Endodermal cell (in vitro differentiated cells): ENCODE measurements around the gene SELENOM. TPM values are rescaled to one million over a fixed set of nuclear protein-coding genes. Genes with fewer than 3 reads are reported as not detected.
A peak's percentile ranks its signal among the peaks of the same experiment; 100 is the strongest.

Source experiments
- DNase-seq: peaks from one replicate; pipeline ENCODE4 v3.0.0-alpha.2; 2017
- H3K27ac ChIP-seq: 2 replicates; pipeline ENCODE4 v1.5.1; 2013; ENCODE audit warnings: mild to moderate bottlenecking, low read depth, low read length, moderate library complexity
- H3K27me3 ChIP-seq: 2 replicates; pipeline ENCODE4 v1.6.1; 2013; ENCODE audit warnings: mild to moderate bottlenecking, low read length, moderate library complexity; ENCODE audit not compliant: insufficient read depth, control insufficient read depth, poor library complexity, severe bottlenecking
- H3K36me3 ChIP-seq: 2 replicates; pipeline ENCODE4 v1.7.0; 2013; ENCODE audit warnings: mild to moderate bottlenecking, low read length, moderate library complexity; ENCODE audit not compliant: control insufficient read depth, insufficient read depth
- H3K4me1 ChIP-seq: one replicate; pipeline ENCODE4 v1.7.0; 2013; ENCODE audit warnings: low read length; ENCODE audit not compliant: control insufficient read depth, insufficient read depth
- H3K4me3 ChIP-seq: 2 replicates; pipeline ENCODE4 v1.5.1; 2013; ENCODE audit warnings: mild to moderate bottlenecking, low read length, moderate library complexity
- H3K9ac ChIP-seq: 2 replicates; pipeline ENCODE4 v1.6.1; 2013; ENCODE audit warnings: mild to moderate bottlenecking, low read length, moderate library complexity; ENCODE audit not compliant: poor library complexity, severe bottlenecking; ENCODE audit errors: extremely low read depth
- H3K9me3 ChIP-seq: 2 replicates; pipeline ENCODE4 v1.6.1; 2013; ENCODE audit warnings: mild to moderate bottlenecking, low read length, moderate library complexity; ENCODE audit not compliant: control insufficient read depth
- H3K27ac Mint-ChIP-seq: 2 replicates; pipeline ENCODE4 v1.8.0; 2020; ENCODE audit warnings: mixed read lengths
- H3K27me3 Mint-ChIP-seq: 2 replicates; pipeline ENCODE4 v1.8.0; 2021; ENCODE audit warnings: mild to moderate bottlenecking, mixed read lengths; ENCODE audit not compliant: insufficient read depth
- H3K36me3 Mint-ChIP-seq: 2 replicates; pipeline ENCODE4 v1.8.0; 2020; ENCODE audit warnings: low read depth, mixed read lengths
- H3K4me1 Mint-ChIP-seq: 2 replicates; pipeline ENCODE4 v1.8.0; 2020; ENCODE audit warnings: mixed read lengths
- H3K4me3 Mint-ChIP-seq: 2 replicates; pipeline ENCODE4 v1.8.0; 2020; ENCODE audit warnings: mild to moderate bottlenecking, moderate library complexity, mixed read lengths
- H3K9me3 Mint-ChIP-seq: 2 replicates; pipeline ENCODE4 v1.8.0; 2020; ENCODE audit warnings: mild to moderate bottlenecking, mixed read lengths
- CTCF ChIP-seq: fragments of 200-600 bp; sonication (generic); conservative IDR thresholded peaks from 2 replicates; pipeline ENCODE4 v1.5.0; 2021; ENCODE audit warnings: antibody characterized with exemption, mild to moderate bottlenecking
- WGBS, 2 experiments: methylation state at CpG; one replicate each; pipeline versions ENCODE4 v1.1.5 to v1.1.7; 2013; ENCODE audit warnings: missing lambda C conversion rate in 2 of 2, mixed read lengths in 1 of 2; ENCODE audit not compliant: insufficient coverage in 1 of 2, insufficient read length in 1 of 2; 5-methylcytosine and 5-hydroxymethylcytosine counted together
- total RNA-seq, 2 donors: library from RNA; stranded (reverse); fragmentation: NEBNext Ultra II Directional in 1 of 2; extraction: Animal tissue kit (Norgen Biotek cat#: 25700) in 1 of 2; gene quantifications; 2 replicates in 1 of 2; 3 replicates in 1 of 2; pipeline ENCODE4 v1.2.1, GENCODE V29; 2021

The SELENOM gene
- total RNA-seq, 2 donors from 2014 or later: 8.0 to 10.4 TPM

DNA sequence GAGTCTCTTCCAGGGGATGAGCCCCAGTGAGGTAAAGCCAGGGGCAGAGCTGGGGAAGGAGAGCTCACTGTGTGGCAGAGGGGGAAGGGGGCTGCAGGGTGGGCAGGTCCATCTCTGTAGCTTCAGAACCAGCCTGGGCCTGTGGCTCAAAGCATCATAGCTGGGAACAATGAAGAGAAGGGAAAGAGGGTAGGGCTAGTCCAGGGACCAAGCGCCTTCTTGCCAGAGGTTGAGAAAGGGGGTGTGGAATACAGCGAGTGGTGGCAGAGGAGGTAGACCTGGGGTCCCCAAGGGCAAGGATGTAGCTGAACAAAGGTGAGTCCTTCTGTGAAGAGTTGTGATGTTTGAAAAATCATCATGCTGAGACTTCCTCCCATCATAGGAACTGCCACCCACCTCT lies 34.2 kb upstream of the SELENOM start:
- 88 to 93% methylated on average over 1 to 2 of the region's 2 CpGs for WGBS, 2 experiments
- Mint-ChIP-seq H3K27ac (no peak overlapping the region), H3K36me3 (no peaks in the 10 kb centered on the region), H3K4me1 (peaks cover 7% of the 10 kb centered on the region), H3K27me3 (peaks cover 18% of the 10 kb centered on the region), H3K4me3 (no peak overlapping the region), H3K9me3 (peaks cover 15% of the 10 kb centered on the region)
- Histone ChIP-seq H3K27me3 (no peaks in the 10 kb centered on the region), H3K36me3 (no peaks in the 10 kb centered on the region), H3K9ac (no peak overlapping the region), H3K27ac (no peak overlapping the region), H3K4me3 (no peak overlapping the region), H3K9me3 (peaks cover 9% of the 10 kb centered on the region), H3K4me1 (no peaks in the 10 kb centered on the region)
- no peak for TF ChIP-seq CTCF
- DNase-seq: peak; percentile 36

GRCh38 chr22:31140746-31141145 lies 33.4 kb upstream of the SELENOM start:
- DNase-seq: no peak

GRCh38 chr22:31139866-31140716 lies 32.7 kb upstream of the SELENOM start, which contains the start of gene PLA2G3:
TSS of gene PLA2G3 (minus strand) at chr22:31140508. CDS start at chr22:31140354, 154 bp downstream.
- peak within 1 kb of the TSS; percentile 83 for H3K27ac ChIP-seq
- Mint-ChIP-seq H3K9me3 (peaks cover 6% of the 10 kb centered on the region), H3K27me3 (peaks cover 16% of the 10 kb centered on the region), H3K4me1 (peaks cover 7% of the 10 kb centered on the region), H3K36me3 (no peaks in the 10 kb centered on the region), H3K27ac (no peak within 1 kb of the TSS), H3K4me3 (peak within 1 kb of the TSS; percentile 49)
- no peak within 1 kb of the TSS for H3K9ac ChIP-seq
- WGBS, 2 experiments: 23 to 42% methylated on average over 18 to 24 of the region's 24 CpGs
- no peak within 1 kb of the TSS for H3K4me3 ChIP-seq
- no peaks in the 10 kb centered on the region for H3K27me3 ChIP-seq
- no peaks in the 10 kb centered on the region for H3K36me3 ChIP-seq
- DNase-seq: peak; percentile 99
- peaks cover 3% of the 10 kb centered on the region for H3K9me3 ChIP-seq
- TF ChIP-seq CTCF: peak; percentile 70
- H3K4me1 ChIP-seq: no peaks in the 10 kb centered on the region

More at GRCh38 chr22:31140746-31141145, 33.4 kb upstream of the SELENOM start:
- Histone ChIP-seq H3K27ac (peak overlapping the region; percentile 78), H3K4me3 (no peak overlapping the region), H3K36me3 (no peaks in the 10 kb centered on the region), H3K9ac (no peak overlapping the region), H3K4me1 (no peaks in the 10 kb centered on the region), H3K9me3 (peaks cover 7% of the 10 kb centered on the region), H3K27me3 (no peaks in the 10 kb centered on the region)
- Mint-ChIP-seq H3K4me3 (no peak overlapping the region), H3K9me3 (peaks cover 11% of the 10 kb centered on the region), H3K4me1 (peaks cover 7% of the 10 kb centered on the region), H3K27ac (no peak overlapping the region), H3K27me3 (peaks cover 18% of the 10 kb centered on the region), H3K36me3 (no peaks in the 10 kb centered on the region)
- TF ChIP-seq CTCF: no peak
- 88 to 100% methylated on average over 2 to 5 of the region's 5 CpGs for WGBS, 2 experiments
